ENCODE measurements around the gene RUFY4. TPM values are rescaled to one million over a fixed set of nuclear protein-coding genes. Genes with fewer than 3 reads are reported as not detected.

The RUFY4 gene
- total RNA-seq, 1 experiment from 2014 or later, result not detected

DNA sequence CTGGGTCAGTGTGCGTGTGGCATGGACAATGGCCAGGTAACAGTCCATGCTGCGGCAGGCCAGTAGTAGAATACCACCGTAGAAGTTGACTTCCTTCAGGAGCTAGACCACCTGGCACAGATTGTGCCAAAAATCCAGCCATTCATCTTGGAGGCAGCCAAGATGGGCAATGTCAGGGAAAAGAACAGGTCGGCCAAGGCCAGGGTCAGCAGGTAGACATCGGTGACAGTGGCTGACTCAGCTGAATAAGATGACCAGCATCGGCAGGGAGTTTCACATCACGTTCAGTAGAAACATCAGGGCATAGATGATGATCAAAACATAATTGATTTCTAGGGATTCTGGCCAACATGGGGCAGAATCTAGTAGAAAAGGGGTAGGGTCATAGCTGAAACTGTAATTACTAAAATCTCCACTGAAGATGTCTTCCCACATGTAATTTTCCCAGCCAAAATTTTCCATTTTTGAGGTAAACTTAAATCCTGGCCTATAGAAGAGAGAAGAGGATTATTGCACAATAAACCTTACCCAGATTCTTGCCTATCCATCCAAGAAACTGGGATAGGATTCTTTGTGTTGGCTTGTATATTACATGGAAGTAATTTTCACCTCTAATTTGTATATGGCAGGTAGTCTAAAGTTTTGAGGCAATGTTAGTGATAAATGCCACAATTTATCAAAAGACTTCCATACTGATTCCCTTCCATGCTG lies 7.9 kb upstream of the RUFY4 start:
- Histone ChIP-seq H3K27ac (no peak overlapping the region), H3K36me3 (no peaks in the 10 kb centered on the region), H3K4me3 (no peak overlapping the region), H3K9me3 (replicated peaks) (no peaks in the 10 kb centered on the region), H3K27me3 (replicated peaks) (0 out of 2 replicates have a peak, but pooled peaks cover 8% of the 10 kb centered on the region), H3K4me1 (replicated peaks) (no peaks in the 10 kb centered on the region)
- DNase-seq (ENCODE audit: low read depth in 1 of 2, low spot score in 2 of 2), result no peak

DNA sequence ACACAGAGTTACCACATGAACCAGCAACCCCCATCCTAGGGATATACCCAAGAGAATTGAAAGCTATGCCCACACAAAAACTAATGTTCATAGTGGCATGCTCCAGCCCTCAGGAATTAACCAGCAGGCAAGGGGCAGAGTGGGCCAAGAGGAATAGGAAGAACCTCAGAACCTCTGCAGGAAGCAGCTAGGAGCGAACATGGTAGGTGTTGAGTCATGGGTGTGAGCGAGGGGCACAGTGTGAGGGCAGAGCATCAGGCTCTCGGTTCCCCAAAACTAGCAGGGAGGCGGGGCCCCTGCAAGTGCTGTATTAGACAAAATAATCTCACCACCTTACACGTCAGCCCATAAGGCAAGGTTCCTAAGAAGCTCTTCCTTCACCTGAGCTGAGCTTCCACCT lies 5.6 kb upstream of the RUFY4 start:
- Histone ChIP-seq H3K4me1 (replicated peaks) (0 out of 2 replicates have a peak, but pooled peaks cover under 1% of the 10 kb centered on the region), H3K4me3 (no peak overlapping the region), H3K9me3 (replicated peaks) (no peaks in the 10 kb centered on the region), H3K27ac (no peak overlapping the region), H3K36me3 (no peaks in the 10 kb centered on the region), H3K27me3 (replicated peaks) (no peaks in the 10 kb centered on the region)
- DNase-seq (ENCODE audit: low read depth in 1 of 2, low spot score in 2 of 2), result no peak

DNA sequence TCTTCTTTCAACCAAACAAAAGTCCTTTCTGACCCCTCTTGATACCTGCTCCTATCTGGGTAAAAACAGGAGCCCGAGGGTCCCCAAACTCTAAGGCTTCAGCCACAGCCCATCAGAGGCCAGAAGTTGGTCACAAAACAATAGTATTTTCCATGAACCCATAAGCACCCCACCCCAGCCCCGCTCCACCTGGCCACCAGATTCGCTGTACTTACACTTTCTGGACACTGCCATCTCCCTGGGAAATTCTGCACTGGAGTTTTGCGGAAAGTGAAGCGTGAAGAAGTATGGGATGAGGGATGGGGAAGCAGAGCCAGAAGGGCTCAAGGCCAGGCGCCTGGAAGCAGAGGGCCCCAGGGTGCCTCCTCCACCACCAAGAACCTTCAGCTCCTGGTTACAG lies 5.2 kb upstream of the RUFY4 start:
- Histone ChIP-seq H3K27me3 (replicated peaks) (no peaks in the 10 kb centered on the region), H3K4me3 (no peak overlapping the region)
- no peak for DNase-seq (ENCODE audit: low read depth in 1 of 2, low spot score in 2 of 2)

DNA sequence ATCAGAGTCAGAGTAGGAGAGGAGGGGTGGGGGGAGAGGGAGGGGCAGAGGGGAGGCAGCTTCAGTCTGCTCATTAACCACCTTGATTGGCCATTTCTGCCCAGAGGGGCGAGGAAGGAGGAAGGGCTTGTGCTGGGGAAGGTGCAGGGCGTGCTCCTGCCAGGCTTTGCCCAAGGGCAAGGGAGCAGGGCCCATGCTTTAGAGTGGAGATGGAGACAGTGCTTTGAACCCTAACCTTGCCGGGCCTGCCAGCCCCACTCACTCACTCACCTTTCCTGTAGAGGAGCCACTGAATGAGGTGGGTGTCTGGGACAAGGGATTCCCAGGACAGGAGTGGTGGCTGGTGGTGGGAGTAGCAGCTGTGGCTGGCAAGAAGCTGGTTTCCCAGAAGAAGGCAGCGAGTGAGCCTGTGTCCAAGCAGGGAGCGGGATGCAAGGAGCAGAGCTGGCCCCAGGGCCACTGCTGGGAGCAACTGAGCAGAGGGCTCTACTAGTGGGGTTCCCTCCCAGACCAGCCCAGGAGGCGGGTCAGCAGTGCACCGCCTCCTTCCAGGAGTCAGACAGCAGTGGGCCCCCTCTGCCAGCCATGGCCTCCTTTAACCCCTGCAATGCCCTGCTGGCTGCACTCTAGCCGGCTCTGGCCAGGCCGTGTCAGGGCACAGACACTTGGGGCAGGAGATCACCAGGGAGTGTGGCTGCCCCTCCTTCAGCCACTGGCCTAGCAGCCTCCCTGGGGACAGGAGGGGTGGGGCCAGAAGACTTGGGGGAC lies 3.6 kb upstream of the RUFY4 start:
- no peaks in the 10 kb centered on the region for H3K27me3 ChIP-seq (replicated peaks)
- H3K36me3 ChIP-seq, result no peaks in the 10 kb centered on the region
- no peak overlapping the region for H3K4me3 ChIP-seq
- H3K9me3 ChIP-seq (replicated peaks), result no peaks in the 10 kb centered on the region
- DNase-seq (ENCODE audit: low read depth in 1 of 2, low spot score in 2 of 2), result no peak
- H3K4me1 ChIP-seq (replicated peaks), result peaks cover 8% of the 10 kb centered on the region
- no peak overlapping the region for H3K27ac ChIP-seq

More for the DNA sequence above, 5.2 kb upstream of the RUFY4 start:
- no peak overlapping the region for H3K27ac ChIP-seq
- peaks cover 3% of the 10 kb centered on the region for H3K4me1 ChIP-seq (replicated peaks)
- no peaks in the 10 kb centered on the region for H3K9me3 ChIP-seq (replicated peaks)
- H3K36me3 ChIP-seq, result no peaks in the 10 kb centered on the region

DNA sequence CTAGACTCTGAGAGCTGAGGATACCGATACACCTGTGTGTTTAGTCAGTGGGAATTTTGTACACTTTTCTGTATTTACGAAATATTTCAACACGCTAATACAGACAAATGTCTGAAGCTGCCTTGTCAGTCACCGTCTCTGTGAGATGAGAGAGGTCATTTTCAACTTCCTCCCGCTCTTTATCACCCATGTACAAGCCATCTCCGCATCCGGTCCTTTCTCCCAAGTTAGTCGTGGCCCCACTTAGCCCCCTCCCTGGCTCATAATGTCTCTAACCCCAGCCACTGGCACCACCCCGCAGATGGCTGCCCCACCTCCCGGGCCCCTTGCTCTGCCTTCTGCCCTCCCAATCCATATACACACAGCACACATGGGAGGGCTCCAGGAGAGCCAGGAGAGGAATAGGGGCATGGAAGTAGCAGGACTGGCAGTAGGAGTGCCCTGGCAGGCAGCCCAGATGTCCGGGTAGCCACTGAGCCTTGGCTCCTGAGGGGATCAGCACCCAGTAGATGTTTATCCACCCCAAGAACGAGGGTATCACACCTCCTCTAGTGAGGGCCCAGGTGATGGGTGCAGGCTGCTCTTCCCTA lies 2.0 kb upstream of the RUFY4 start:
- peaks cover 8% of the 10 kb centered on the region for H3K4me1 ChIP-seq (replicated peaks)
- no peak for DNase-seq (ENCODE audit: low read depth in 1 of 2, low spot score in 2 of 2)
- H3K27me3 ChIP-seq (replicated peaks), result no peaks in the 10 kb centered on the region
- no peaks in the 10 kb centered on the region for H3K9me3 ChIP-seq (replicated peaks)
- H3K4me3 ChIP-seq, result no peak overlapping the region
- no peaks in the 10 kb centered on the region for H3K36me3 ChIP-seq
- H3K27ac ChIP-seq, result no peak overlapping the region

DNA sequence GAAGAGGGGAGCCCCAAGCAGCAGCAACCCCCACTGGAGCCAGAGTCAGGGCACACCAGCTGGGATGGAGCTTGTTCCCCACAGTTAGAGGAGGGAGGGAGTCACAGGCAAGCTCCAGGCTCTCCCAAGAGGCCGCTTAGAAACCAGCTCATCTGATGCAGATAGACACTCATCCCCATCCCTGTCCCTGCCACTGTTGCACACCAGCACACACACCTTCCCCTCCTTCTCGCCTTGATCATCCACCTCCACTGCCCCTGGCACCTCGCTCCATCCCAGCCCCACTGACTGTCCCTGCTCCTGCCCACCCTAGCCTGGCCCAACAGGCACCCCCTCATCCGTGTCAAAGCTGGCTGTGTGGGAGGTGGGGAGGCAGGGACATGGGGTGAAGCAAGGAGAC lies 1.5 kb upstream of the RUFY4 start:
- Histone ChIP-seq H3K4me1 (replicated peaks) (peaks cover 8% of the 10 kb centered on the region), H3K27me3 (replicated peaks) (no peaks in the 10 kb centered on the region), H3K27ac (no peak overlapping the region), H3K9me3 (replicated peaks) (no peaks in the 10 kb centered on the region), H3K4me3 (no peak overlapping the region), H3K36me3 (no peaks in the 10 kb centered on the region)
- no peak for DNase-seq (ENCODE audit: low read depth in 1 of 2, low spot score in 2 of 2)

DNA sequence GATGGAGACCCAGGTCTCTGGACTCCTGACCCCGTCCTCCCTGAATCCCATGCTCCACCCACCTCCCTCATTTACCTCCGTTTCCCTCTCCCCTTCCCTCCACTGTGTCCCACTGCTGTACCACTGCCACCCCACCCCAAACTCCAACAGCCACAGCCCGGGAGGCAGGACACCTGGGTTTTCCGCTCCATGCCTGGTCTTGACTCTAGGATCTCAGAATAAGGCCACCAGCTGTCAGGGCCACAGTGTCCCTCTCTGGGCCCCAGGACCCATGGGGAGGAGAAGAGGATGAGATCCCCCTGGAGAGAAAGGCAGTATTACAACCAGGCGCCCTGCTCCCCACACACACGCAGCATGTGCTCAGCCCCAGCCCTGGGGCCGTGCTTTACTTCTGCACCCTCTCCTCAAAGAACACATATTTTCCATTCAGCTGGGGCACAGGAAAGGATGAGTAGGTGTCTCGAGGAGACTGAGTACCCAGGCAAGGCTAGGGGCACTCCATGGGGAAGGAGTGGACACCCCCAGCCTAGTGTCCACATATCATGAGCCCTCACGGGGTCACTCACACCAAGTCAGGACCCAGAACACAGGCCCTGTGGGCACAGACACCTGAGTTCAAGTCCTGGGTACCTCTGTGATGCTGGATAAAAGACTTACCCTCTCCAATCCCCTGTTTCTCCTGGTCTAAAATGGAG lies 700 bp downstream of the RUFY4 start:
- Histone ChIP-seq H3K9me3 (replicated peaks) (no peaks in the 10 kb centered on the region), H3K4me3 (no peak overlapping the region), H3K4me1 (replicated peaks) (peaks cover 21% of the 10 kb centered on the region), H3K36me3 (no peaks in the 10 kb centered on the region), H3K27ac (no peak overlapping the region), H3K27me3 (replicated peaks) (no peaks in the 10 kb centered on the region)
- DNase-seq (ENCODE audit: low read depth in 1 of 2, low spot score in 2 of 2), result no peak

DNA sequence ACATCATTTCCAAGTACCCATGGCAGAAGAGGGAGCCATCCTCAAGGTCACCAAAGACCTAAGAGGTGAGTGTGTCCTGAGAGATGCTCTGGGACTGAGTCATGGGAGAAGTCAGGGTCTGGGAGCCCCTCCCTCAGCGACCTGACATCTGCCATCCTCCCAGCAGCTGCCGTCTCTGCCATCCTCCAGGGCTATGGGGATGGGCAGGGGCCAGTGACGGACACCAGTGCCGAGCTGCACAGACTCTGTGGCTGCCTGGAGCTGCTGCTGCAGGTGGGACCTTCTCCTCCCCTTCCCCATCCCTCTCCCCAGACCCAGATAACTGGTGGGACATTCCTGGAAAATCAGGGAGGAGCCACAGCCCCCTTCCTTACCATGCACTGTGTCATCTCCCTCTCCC lies 1.5 kb downstream of the RUFY4 start:
- no peak for DNase-seq (ENCODE audit: low read depth in 1 of 2, low spot score in 2 of 2)

DNA sequence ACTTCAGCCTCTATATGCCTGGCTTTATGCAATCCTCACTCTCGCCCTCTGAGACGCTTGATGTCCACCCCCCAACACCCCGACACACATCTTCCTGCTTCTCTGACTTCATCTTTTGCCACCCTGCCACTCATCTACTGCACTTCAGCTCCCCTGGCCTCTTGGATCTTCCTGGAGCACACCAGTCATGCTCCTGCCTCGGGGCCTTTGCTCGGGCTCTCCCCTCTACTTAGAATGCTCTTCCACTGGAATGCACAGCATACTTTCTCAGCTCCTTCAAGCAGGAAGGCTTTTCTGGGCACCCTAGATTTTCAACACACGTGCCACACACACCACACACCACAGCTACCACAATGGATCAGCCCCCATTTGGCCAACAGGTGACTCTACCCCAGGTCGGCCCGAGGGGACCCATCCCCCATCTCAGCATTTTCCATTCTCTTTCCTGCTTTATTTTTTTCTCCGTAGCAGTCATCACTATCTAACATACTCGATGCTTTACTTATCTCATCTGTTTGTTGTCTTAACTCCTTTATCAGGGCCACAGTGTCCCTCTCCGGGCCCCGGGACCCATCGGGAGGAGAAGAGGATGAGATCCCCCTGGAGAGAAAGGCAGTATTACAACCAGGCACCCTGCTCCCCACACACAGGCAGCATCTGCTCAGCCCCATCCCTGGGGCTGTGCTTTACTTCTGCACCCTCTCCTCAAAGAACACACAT lies 2.3 kb downstream of the RUFY4 start:
- no peaks in the 10 kb centered on the region for H3K27me3 ChIP-seq (replicated peaks)
- DNase-seq (ENCODE audit: low read depth in 1 of 2, low spot score in 2 of 2), result no peak

More for the DNA sequence above, 1.5 kb downstream of the RUFY4 start:
- H3K4me3 ChIP-seq, result no peak overlapping the region
- peaks cover 21% of the 10 kb centered on the region for H3K4me1 ChIP-seq (replicated peaks)
- H3K27ac ChIP-seq, result no peak overlapping the region
- no peaks in the 10 kb centered on the region for H3K36me3 ChIP-seq
- no peaks in the 10 kb centered on the region for H3K9me3 ChIP-seq (replicated peaks)
- no peaks in the 10 kb centered on the region for H3K27me3 ChIP-seq (replicated peaks)

DNA sequence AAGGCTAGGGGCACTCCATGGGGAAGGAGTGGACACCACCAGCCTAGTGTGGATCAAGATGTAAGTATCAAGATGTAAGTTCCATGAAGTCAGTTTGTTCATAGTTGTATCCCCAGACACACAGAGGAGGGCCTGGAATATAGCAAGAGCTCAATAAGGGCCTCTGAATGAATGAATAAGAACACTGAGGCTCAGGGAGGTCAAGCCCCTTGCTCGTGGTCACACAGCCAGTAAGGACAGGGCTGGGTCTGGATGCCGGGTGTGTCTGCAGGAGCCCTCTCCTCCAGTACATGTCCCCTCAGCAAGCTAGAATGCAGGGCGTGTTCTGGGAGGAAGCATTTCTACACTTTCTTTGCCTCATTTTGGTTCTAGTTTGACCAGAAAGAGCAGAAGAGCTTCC lies 2.9 kb downstream of the RUFY4 start:
- Histone ChIP-seq H3K4me3 (no peak overlapping the region), H3K4me1 (replicated peaks) (peaks cover 21% of the 10 kb centered on the region), H3K27ac (no peak overlapping the region), H3K36me3 (no peaks in the 10 kb centered on the region), H3K27me3 (replicated peaks) (no peaks in the 10 kb centered on the region), H3K9me3 (replicated peaks) (no peaks in the 10 kb centered on the region)
- no peak for DNase-seq (ENCODE audit: low read depth in 1 of 2, low spot score in 2 of 2)

More for the DNA sequence above, 2.3 kb downstream of the RUFY4 start:
- H3K4me3 ChIP-seq, result no peak overlapping the region
- no peaks in the 10 kb centered on the region for H3K36me3 ChIP-seq
- peaks cover 21% of the 10 kb centered on the region for H3K4me1 ChIP-seq (replicated peaks)
- H3K27ac ChIP-seq, result no peak overlapping the region
- no peaks in the 10 kb centered on the region for H3K9me3 ChIP-seq (replicated peaks)

DNA sequence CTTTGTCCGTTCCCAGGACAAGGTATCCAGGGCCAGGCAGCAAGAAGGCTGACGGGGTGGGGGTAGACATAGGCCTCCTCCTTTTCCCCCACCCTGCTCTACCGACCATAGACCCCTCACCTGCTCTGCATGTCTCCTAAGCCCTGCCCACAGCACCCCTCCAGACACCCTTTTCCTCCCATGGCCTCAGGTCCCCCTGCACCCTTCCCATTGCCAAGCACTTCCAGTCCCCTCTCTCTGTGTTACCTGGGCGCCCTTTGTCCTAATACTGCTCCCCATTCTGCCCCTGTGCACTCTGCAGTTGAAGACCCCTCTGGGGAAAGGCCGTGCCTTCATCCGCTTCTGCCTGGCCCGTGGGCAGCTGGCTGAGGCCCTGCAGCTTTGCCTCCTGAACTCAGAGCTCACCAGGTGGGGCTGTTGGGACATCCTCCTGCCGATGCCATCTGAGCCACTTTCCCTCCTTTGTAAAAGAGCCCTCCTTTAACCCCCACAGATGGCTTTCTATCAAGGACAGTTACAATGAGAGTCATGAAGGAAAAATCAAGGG lies 3.5 kb downstream of the RUFY4 start:
- Histone ChIP-seq H3K9me3 (replicated peaks) (no peaks in the 10 kb centered on the region), H3K27me3 (replicated peaks) (no peaks in the 10 kb centered on the region), H3K36me3 (no peaks in the 10 kb centered on the region), H3K27ac (no peak overlapping the region), H3K4me3 (no peak overlapping the region), H3K4me1 (replicated peaks) (peaks cover 21% of the 10 kb centered on the region)
- no peak for DNase-seq (ENCODE audit: low read depth in 1 of 2, low spot score in 2 of 2)

DNA sequence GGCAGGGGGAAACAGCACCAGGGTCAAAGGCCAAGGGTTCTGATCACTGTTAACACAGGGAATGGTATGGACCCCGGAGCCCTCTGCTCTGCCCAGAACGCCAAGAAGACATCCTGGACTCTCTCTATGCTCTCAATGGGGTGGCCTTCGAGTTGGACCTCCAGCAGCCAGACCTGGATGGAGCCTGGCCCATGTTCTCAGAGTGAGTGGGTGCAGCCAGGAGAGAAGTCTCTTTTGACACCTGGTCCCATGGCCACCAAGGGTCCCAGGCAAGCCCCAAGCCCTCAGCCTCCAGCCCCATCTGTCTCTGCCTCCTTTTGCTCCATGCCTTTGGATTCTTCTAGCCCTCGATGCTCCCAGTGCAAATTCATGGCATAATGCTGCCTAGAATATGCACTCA lies 4.1 kb downstream of the RUFY4 start:
- Histone ChIP-seq H3K36me3 (no peaks in the 10 kb centered on the region), H3K9me3 (replicated peaks) (no peaks in the 10 kb centered on the region), H3K27me3 (replicated peaks) (no peaks in the 10 kb centered on the region), H3K27ac (no peak overlapping the region), H3K4me1 (replicated peaks) (peaks cover 21% of the 10 kb centered on the region), H3K4me3 (no peak overlapping the region)
- no peak for DNase-seq (ENCODE audit: low read depth in 1 of 2, low spot score in 2 of 2)

DNA sequence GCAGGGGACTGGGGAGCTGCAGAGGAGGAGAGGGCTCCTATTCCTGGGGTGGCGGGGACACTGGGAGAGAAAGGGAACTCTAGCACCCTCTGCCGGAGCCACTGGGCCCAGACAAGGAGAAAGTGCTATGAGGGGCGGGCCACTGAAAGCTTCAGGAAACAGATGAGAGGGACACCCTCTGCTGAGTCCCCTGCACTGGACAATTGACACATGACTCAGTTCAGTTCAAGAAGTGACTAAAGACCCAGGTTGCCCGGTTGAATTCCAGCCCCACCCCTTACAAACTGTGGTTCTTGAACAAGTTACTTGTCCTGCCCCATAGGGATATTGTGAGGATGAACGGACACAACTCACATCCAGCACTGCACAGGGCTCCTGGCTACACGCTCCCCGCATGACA lies 5.0 kb downstream of the RUFY4 start:
- Histone ChIP-seq H3K36me3 (no peaks in the 10 kb centered on the region), H3K9me3 (replicated peaks) (no peaks in the 10 kb centered on the region), H3K27me3 (replicated peaks) (no peaks in the 10 kb centered on the region), H3K27ac (no peak overlapping the region), H3K4me1 (replicated peaks) (peaks cover 17% of the 10 kb centered on the region), H3K4me3 (no peak overlapping the region)
- peak; percentile 61 to 75 for DNase-seq (ENCODE audit: low read depth in 1 of 2, low spot score in 2 of 2)

Data from SJSA1 (cell line).